GM19023 (cell line): ENCODE measurements around the gene NTMT1.
"Not testable (repeated sequence)": the region's sequence is repeated elsewhere in the genome, so short reads cannot be mapped to it uniquely, and the experiment has no call there.

ENCODE experiments used
- ATAC-seq: cut with Tn5 transposase; IDR thresholded peaks from one replicate; pipeline ENCODE4 v1.9.1; 2021; ENCODE audit warnings: mild to moderate bottlenecking, moderate library complexity; ENCODE audit not compliant: unreplicated experiment

The NTMT1 gene

GRCh38 chr9:129635099-129636065 is 9.4 kb downstream of the NTMT1 start:
- no peak for ATAC-seq

GRCh38 chr9:129636343-129636742 is 10.4 kb downstream of the NTMT1 start:
- ATAC-seq: not testable (repeated sequence)

- no peak for ATAC-seq
Measured at GRCh38 chr9:129637102-129637501, 11.1 kb downstream of the NTMT1 start.

- no peak for ATAC-seq
Measured at GRCh38 chr9:129637673-129638439, 11.9 kb downstream of the NTMT1 start.

DNA sequence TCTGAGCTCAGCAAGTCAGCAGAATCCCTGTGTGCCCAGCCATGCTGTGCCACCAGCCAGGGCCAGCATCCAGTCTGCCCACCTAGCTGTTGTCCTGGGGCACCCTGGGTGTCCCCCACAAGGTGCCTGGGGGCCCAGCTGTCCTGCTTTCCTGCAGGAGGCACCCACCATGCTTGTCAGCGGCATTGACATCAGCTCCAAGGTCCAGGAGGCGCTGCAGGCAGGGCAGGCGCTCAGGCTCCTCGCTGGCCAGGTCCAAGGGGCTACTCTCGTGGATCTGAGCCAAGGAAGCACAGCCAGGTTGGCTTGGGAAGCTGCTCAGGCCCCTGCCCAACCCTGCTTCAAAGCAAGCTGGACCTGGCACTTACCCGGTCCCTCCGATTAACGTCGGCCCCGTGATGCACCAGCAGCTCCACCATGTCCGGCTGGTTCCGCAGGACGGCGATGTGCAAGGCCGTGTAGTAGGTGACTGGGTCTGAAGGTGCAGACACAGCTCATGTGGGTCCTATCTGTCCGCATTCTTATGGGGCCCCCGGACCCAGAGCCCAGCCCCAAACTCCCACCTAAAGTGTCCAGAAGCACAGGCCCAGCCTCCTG is 13.2 kb downstream of the NTMT1 start:
- ATAC-seq: no peak

GRCh38 chr9:129639756-129640085 is 13.8 kb downstream of the NTMT1 start:
- ATAC-seq: no peak

GRCh38 chr9:129640086-129640870 is 14.3 kb downstream of the NTMT1 start:
- no peak for ATAC-seq

- ATAC-seq: peak; percentile 25
Measured at GRCh38 chr9:129640871-129641749, 15.1 kb downstream of the NTMT1 start.

DNA sequence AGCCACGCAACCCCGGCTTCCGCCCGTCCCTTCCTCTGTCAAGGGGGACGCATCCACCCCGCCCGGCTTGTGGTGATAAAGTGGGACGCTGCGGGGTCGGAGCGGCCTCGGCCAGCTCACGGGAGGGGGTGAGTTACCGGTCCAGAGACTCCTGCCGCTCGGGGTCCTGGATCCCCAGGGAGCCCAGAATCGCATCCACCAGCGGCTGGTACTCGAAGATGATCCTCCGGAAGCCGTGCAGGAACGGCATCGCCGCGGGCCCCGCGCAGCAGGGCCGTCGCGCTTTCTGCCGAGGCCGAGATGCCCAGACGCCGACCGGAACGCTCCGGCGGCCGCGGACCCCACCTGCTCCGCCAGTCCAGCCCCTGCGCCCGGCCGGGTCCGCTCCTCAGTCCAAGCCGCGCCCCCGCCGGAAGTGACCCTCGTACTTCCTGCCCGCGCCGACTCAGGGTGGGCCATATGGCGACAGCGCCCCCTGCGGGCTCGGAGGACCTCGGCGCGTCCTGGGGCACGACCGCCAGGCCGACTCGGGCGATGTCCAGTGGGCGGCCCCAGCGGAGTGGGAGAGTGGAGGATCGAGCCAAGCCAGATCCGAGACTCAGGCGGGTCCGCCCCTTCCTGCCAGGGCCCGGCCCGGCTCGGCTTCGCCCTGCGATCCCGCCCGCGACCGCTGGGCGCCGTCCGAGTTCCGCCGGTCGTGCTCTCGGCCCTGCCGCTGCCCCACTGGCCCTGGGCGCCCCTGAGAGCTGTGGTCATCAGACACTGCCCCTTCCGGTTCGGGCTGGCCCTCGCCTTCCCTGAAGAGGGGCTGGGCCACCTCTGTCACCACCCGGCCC is 16.0 kb downstream of the NTMT1 start, which contains the start of gene ASB6:
ASB6 (minus strand) TSS at position 402 of the 836 bp plus-strand sequence; CDS start at position 250, 152 bp downstream.
- peak; percentile 85 for ATAC-seq

DNA sequence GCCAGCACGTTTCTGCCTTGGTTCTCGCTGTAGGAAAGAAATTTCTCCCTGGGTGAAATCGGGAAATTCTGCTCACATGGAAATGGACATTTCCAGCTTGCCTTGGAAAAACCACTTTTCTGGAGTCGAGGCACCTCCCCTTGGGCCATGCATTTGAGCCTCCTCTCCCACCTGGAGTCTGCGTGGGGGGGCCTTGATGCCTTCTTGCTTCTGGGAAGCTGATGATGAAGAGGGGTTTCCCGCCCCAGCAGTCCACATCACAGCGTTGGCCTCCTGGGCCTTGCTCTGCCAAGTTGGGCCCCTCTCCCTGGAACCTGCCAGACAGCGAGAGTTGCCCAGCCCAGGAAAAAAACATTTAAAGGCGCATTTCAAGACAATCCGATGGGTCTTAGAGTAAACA is 17.7 kb downstream of the NTMT1 start:
- ATAC-seq: no peak

- no peak for ATAC-seq
Measured at GRCh38 chr9:129644365-129644764, 18.4 kb downstream of the NTMT1 start.

GRCh38 chr9:129644902-129645301 is 18.9 kb downstream of the NTMT1 start:
- ATAC-seq: no peak

- ATAC-seq: no peak
Measured at GRCh38 chr9:129646252-129646651, 20.3 kb downstream of the NTMT1 start.

DNA sequence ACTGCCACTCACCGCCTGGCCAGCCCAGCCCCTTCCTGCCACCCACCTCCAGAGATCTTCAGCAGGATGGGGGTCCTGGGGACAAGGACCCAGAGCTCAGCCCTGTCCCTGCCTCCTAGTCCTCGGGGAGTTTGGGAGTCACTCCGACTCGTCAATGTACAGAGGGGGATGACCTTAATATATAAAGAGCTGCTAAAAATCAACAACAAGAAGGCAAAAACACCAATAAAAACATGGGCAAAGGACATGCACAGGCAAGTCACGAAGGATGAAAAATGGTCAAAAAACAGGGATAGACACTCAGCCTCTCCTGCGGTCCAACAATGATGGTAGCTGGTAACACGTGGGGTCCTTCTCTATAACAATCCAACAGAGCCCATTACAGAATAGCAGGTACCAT is 20.7 kb downstream of the NTMT1 start:
- ATAC-seq: no peak

- no peak for ATAC-seq
Measured at GRCh38 chr9:129647635-129648034, 21.7 kb downstream of the NTMT1 start.

DNA sequence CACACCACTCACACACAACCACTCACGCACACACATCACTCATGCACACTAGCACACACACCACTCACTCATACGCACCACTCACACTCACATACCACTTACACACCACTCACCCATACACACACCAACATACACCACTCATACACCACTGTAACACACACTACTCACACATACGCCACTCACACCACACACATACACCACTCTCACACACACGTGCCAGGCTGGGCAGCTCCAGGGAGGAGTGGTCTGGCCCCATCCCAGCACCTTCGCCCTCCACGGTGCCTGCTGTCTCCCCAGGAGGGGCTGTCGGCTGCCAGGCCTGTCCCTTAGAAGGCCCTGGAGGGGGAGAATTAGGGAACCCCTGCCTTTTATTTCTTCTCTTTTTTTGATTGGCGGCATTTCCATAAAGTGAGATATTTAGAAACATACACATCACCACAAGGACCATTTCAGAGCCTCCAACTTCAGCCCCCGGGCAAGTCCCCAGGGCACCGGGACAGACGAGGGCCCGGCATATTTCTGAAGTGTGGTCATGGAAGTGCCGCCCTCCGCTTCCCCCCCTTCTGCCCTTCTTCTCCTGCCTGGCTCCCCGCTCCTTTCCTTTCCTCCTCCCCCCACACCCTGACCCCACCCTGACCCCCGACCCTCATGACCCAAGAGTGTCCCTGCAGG is 22.3 kb downstream of the NTMT1 start:
- no peak for ATAC-seq

- ATAC-seq: no peak
Measured at GRCh38 chr9:129648764-129649115, 22.8 kb downstream of the NTMT1 start.
